Measurements from ENCODE around the gene TF. TPM values are rescaled to one million over a fixed set of nuclear protein-coding genes. Genes with fewer than 3 reads are reported as not detected.

TF gene
- polyA plus RNA-seq, 3 donors = 0.73 TPM; not detected in 2

DNA sequence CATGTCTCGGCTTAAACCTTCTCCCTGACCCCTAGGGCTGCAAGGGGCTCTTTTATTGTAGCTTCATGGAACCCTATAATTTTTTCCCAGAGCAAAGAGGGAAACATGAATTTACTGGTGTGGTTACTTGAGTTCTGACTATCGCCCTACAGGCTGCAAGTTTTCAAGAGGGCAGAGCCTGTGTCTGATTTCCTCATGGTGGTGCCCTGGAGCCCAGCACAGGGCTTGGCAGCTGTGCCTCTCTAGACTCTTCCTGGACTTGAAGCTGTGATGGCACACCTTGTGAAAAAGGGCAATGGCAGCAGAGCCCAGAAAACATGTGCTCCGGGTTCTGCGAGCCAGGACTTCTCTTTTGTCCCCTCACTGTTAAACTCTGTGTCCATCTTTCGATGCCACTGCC, 34.2 kb upstream of the TF start:
- Mint-ChIP-seq H3K9me3 (peaks cover 0 to 1% (median 0%) of the 10 kb centered on the region in 7 donors), H3K27me3 (ENCODE audit: low read depth in 3 of 3) (peaks cover 1 to 9% (median 5%) of the 10 kb centered on the region in 3 donors), H3K27ac (no peak overlapping the region), H3K4me1 (no peaks in the 10 kb centered on the region), H3K4me3 (no peak overlapping the region), H3K36me3 (no peaks in the 10 kb centered on the region)
- Histone ChIP-seq H3K36me3 (replicated peaks in 1 of 2; ENCODE audit: control insufficient read depth in 1 of 2, insufficient read depth in 2 of 2, low read length in 2 of 2) (no peaks in the 10 kb centered on the region), H3K9me3 (replicated peaks in 1 of 2; ENCODE audit: control insufficient read depth in 1 of 2, insufficient read depth in 1 of 2, low read length in 2 of 2) (no peaks in the 10 kb centered on the region), H3K79me2 (ENCODE audit: insufficient read depth, low read length) (no peaks in the 10 kb centered on the region), H3K4me1 (ENCODE audit: control insufficient read depth in 1 of 2, insufficient read depth in 2 of 2, low read length in 2 of 2) (no peaks in the 10 kb centered on the region), H3K9ac (ENCODE audit: insufficient read depth, low read length, poor library complexity, severe bottlenecking) (no peak overlapping the region), H2AFZ (ENCODE audit: insufficient read depth, low read depth, low read length, poor library complexity, severe bottlenecking) (no peak overlapping the region), H3K4me3 (replicated peaks in 1 of 3; ENCODE audit: low read depth in 2 of 3, low read length in 3 of 3) (no peak overlapping the region), H3K27ac (ENCODE audit: low read depth in 1 of 2, low read length in 2 of 2) (no peak overlapping the region), H4K20me1 (ENCODE audit: insufficient read depth, low read length) (no peaks in the 10 kb centered on the region), H3K27me3 (ENCODE audit: control insufficient read depth in 2 of 2, insufficient read depth in 2 of 2, low read length in 2 of 2) (no peaks in the 10 kb centered on the region), H3K4me2 (replicated peaks; ENCODE audit: extremely low read depth, low read length, poor library complexity, severe bottlenecking) (no peak overlapping the region)
- intact Hi-C loops (cut with micrococcal nuclease) = no loop called here
- DNase-seq = no peak
- TF ChIP-seq CTCF (IDR thresholded peaks at IDR 0.05) = no peak
- 92% methylated on average over 4 of the region's 5 CpGs for WGBS (ENCODE audit: insufficient coverage)

- no peaks in the 10 kb centered on the region for H4K20me1 ChIP-seq (ENCODE audit: insufficient read depth, low read length)
- H3K27ac Mint-ChIP-seq = no peak overlapping the region
- H3K36me3 ChIP-seq (replicated peaks in 1 of 2; ENCODE audit: control insufficient read depth in 1 of 2, insufficient read depth in 2 of 2, low read length in 2 of 2) = no peaks in the 10 kb centered on the region
- WGBS (ENCODE audit: insufficient coverage) = 100% methylated on average over 1 of the region's 5 CpGs
- no peaks in the 10 kb centered on the region for H3K27me3 ChIP-seq (ENCODE audit: control insufficient read depth in 2 of 2, insufficient read depth in 2 of 2, low read length in 2 of 2)
- no peak for DNase-seq
- H3K4me2 ChIP-seq (replicated peaks; ENCODE audit: extremely low read depth, low read length, poor library complexity, severe bottlenecking) = no peak overlapping the region
- H3K9me3 Mint-ChIP-seq = peaks cover 0 to 1% (median 0%) of the 10 kb centered on the region in 7 donors
- intact Hi-C loops (cut with micrococcal nuclease) = no loop called here
- no peaks in the 10 kb centered on the region for H3K79me2 ChIP-seq (ENCODE audit: insufficient read depth, low read length)
- no peak overlapping the region for H3K9ac ChIP-seq (ENCODE audit: insufficient read depth, low read length, poor library complexity, severe bottlenecking)
- H3K9me3 ChIP-seq (replicated peaks in 1 of 2; ENCODE audit: control insufficient read depth in 1 of 2, insufficient read depth in 1 of 2, low read length in 2 of 2) = no peaks in the 10 kb centered on the region
- no peaks in the 10 kb centered on the region for H3K36me3 Mint-ChIP-seq
- H3K4me3 Mint-ChIP-seq = no peak overlapping the region
- no peak for TF ChIP-seq CTCF (IDR thresholded peaks at IDR 0.05)
- no peak overlapping the region for H3K4me3 ChIP-seq (replicated peaks in 1 of 3; ENCODE audit: low read depth in 2 of 3, low read length in 3 of 3)
- no peak overlapping the region for H2AFZ ChIP-seq (ENCODE audit: insufficient read depth, low read depth, low read length, poor library complexity, severe bottlenecking)
- no peaks in the 10 kb centered on the region for H3K4me1 Mint-ChIP-seq
- H3K27me3 Mint-ChIP-seq (ENCODE audit: low read depth in 3 of 3) = peaks cover 1 to 5% (median 5%) of the 10 kb centered on the region in 3 donors
- H3K4me1 ChIP-seq (ENCODE audit: control insufficient read depth in 1 of 2, insufficient read depth in 2 of 2, low read length in 2 of 2) = no peaks in the 10 kb centered on the region
- H3K27ac ChIP-seq (ENCODE audit: low read depth in 1 of 2, low read length in 2 of 2) = no peak overlapping the region
Observed at GRCh38 chr3:133713347-133713746, 32.8 kb upstream of the TF start.

Data from CD14-positive monocyte (primary cell).